HG03520 (cell line): ENCODE measurements around the gene PXDN.
"Not testable (repeated sequence)": the region's sequence is repeated elsewhere in the genome, so short reads cannot be mapped to it uniquely, and the experiment has no call there.

ENCODE experiments used
- ATAC-seq: cut with Tn5 transposase; IDR thresholded peaks from one replicate; pipeline ENCODE4 v1.9.1; 2021; ENCODE audit warnings: mild to moderate bottlenecking, moderate library complexity; ENCODE audit not compliant: unreplicated experiment

PXDN gene

DNA sequence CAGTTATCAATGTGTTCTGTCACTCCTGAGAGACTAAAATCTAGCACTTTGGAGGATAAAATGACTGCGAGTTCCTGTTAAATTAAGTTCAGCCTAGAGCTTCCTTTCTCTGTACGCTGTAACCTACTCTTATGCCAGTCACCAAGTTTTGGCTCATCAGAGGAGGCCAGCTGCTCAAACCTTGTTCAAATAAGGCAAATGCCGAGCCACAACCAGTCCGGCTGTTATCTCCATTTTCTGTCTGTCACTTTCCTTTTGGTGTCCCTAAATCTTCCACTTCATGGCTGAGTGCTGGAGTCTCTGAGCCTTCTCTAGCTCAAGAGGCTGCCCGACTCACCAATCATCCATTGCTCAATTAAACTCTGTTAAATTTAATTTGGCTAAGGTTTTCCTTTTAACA, 33.5 kb upstream of the PXDN start:
- ATAC-seq = no peak

DNA sequence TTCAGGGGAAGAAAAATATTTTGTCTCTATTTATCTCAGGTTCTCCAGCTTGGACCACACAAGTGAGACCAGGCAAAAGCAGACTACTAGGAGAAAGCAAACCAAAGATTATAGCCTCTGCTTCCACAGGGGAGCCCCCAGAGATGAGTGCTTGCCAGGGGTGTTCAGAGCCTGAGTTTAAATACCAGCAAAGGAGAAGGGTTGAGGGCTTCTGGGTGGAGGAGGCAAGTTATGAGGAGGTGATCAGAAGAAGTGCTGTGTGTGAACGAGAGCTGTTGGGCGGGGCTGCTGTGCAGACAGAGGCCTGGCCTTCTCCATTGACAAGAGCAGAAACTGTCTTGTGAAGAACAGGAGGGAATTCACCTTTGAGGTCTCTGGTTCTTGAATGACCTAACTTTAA, 32.8 kb upstream of the PXDN start:
- no peak for ATAC-seq

DNA sequence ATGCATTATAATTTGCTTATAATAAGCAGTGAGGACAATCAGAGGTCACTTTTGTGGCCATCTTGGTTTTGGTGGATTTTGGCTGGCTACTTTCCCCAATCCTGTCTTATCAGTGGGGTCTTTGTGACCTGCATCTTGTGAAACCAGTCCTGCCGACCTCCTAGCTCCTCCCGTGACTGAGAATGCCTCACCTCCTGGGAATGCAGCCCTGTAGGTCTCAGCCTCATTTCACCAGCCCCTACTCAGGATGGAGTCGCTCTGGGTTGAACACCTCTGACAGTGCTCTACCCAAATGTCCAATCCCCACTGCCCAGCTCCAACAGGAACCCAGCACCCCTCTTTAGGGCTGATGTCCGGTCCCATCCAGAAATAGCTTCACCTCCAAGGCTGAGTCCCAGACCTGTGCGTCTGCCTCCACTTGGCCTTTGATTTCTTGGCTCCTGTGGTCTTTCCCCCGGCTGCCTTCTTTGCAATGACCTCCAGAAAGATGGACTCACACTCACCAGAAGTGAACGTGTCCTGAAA, 31.3 kb upstream of the PXDN start:
- no peak for ATAC-seq

DNA sequence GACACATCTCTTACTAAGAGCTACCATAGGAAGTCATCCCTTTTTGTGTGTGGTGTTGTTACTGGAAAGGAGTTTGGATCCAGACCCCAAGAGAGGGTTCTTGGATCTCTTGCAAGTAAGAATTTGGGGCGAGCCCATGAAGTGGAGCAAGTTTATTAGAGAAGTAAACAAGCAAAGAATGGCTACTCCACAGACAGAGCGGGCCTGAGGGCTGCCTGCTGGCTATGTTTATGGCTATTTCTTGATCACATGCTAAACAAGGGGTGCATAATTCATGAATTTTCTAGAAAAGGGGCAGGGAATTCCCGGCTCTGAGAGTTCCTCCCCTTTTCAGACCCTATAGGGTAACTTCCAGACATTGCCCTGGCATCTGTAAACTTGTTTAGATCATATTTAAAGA, 30.6 kb upstream of the PXDN start:
- no peak for ATAC-seq

DNA sequence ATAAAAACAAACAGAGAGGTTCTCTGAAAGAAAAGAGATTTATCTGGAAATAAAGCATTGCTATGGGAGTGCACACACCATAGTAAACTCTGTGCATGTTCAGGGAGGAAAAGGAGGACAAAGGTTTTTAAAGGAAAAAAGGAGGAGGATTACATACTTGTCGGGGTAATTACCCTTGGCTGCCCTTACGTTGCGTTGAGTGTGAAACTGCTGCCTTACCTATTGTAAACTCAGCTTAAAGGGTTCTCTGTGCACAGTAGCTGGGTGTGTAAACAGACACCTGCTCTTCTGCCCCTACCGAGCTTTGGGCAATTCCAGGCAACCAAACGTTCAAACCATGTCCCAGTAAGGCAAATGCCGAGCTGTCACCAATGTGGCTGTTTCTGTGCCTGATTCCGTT, 29.6 kb upstream of the PXDN start:
- no peak for ATAC-seq

DNA sequence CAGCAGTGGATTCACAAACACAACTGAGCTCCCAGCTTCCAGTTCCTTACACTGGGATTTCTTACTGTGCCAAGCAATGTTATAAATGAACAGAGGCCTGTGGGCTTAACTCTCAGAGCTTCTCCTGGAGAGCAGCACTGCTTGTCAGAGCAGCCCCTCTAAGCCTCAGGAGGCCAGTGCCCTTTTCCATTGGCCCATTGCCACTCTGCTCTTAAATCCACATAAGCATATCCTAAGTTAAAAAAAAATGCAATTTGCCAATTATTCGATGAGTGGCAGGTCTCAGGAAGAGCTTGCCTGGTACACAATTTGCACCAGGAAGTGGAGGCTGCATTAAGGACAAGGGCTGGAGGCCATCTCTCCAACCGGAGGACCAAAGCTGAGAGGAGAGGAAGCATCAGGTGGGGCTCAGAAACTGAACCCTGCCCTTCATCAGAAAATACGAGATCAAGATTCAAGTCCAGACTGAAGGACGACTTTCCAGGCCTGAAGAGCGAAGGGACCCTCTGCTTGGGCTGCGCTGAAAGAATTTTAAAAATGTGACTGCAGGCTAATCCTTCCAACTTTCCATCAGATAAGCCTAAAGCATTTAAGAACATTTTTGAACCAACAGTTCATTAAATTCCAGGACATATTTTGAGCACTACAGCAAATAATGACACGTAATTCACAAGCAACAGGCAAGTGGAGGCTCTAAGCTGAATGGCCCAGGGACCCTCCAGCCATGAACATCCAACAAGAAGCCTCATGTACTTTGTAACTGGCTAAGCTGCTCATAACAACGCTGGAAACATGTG, 28.4 kb upstream of the PXDN start:
- no peak for ATAC-seq

DNA sequence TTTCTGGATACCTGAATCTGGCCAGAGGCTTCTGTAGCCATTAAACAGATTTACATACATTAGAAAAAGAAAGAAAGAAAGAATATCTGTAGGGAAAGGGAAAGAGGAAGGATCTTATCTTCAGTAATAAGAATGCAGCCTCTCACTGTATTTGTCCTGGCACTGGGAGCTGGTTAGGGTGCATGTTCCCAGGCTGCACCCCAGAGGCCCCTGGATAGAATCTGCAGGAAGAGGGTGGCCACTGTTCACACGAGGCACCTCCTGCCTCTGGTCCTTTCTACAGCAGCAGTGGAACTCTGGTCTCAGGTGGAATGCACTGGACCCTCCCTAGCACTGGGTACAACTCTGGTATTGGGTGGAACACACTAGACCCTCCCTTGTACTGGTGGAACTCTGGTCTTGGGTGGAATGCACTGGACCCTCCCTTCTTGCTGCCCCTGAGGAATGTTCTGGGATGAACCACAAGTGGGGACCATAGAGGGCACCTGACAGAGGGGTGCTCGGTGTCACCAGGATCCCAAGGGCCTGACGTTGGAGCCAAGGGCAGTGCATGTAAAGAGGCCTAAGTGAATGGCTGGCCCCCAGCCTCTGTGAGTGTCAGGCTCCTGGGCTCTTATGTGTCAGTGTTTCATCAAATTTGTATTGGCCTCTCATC, 27.4 kb upstream of the PXDN start:
- no peak for ATAC-seq

DNA sequence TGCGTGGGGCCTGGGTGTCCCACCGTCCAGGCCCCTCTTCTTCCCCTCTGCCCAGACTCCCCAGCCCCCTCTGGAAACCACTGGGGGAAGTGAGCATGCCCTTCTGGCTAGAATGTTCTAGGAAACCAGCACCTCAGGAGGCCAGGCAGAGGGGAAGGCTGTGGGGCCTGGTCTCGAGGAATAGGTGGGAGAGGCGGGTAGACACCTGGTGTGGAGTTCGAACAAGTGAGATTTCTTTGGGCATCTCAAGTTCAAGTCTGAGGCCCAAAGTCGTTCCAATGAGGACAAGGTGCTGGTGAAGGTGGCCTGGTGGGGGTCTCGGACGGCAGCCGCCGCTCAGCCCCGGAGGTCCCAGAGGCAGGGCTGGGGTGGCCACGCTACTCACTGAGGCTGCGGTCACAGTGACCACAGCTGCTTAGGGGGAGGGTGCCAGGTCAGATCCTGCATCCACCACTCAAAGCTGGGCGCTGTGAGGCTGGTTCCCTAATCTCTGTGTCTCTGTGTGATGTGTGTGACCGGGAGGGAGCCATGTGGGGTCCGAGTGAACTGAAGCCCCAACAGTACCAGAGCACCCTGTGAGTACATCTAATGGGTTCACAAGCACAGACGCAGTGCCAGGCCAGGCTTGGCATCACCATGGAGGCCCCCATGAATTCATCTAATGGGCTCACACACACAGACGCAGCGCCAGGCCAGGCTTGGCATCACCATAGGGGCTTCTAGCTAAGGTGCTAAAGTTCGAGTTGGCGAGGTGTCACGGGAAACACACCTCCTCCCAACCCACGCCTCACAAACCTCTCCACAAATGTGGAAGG, 26.5 kb upstream of the PXDN start:
- ATAC-seq = no peak

DNA sequence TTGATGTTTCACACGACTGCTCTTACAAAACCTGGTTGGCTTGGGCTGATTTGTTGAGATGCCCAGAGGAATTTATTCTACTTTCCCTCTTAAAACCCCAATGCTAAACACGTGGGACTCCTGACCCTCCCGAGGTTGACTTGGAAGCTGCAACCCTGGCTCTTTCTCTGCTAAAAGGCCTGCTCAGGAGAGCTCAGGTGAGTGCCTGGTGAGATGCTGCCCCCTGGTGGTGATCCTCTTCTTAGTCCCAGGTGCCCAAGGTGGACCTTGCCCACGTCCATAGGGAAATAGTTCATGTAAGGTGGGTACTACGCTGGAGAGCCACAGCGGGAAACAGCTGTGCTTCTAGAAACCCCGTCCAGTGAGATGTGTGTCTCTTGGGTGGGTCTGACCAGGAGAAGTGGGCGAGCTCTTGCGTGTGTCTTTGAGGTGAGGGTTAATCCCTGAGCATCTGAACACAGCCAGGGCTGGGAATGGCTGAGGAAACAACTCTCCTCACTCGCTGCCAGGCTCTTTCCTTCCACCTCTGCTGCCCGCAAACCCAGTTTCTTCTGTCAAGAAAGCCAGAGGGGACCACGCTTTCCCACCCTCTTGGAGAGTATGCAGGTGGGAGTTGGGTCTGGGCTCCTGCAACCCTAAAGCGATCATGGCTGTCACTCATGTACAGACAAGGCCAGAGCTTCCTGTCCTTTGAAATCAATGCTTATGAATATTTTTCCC, 25.5 kb upstream of the PXDN start:
- no peak for ATAC-seq

DNA sequence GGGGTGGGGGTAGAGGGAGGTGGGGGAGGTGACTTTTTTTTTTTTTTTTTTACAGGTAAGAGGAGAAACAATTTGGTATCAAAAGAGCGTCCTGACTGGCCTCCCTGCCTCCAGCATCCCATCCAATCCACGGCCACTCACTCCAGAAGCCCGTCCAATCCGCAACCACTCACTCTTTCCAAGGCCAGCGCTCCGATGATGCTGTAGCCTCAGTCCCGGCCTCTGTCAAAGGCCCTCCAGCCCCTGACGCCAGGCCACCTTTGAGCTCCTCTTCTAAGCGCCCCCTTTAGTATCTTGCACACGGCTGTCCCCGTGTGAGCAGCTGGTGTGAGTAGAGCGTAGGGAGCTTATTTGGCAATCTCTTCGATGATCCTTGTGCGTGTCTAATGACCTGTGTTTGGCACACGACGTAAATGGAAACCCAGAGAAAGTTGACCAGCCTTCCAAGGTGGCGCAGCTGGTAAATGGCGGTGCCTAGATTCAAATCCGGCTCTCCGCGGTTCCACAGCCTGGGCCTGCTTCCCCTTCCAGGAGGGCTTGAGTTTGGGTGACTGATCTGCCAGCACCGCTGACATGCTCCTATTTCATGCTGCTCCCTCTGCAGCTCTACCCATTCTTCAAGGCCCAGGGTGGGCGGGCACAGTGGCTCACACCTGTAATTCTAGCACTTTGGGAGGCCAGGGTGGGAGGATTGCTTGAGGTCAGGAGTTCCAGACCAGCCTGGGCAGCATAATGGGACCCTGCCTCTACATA, 23.8 kb upstream of the PXDN start:
- ATAC-seq = no peak

DNA sequence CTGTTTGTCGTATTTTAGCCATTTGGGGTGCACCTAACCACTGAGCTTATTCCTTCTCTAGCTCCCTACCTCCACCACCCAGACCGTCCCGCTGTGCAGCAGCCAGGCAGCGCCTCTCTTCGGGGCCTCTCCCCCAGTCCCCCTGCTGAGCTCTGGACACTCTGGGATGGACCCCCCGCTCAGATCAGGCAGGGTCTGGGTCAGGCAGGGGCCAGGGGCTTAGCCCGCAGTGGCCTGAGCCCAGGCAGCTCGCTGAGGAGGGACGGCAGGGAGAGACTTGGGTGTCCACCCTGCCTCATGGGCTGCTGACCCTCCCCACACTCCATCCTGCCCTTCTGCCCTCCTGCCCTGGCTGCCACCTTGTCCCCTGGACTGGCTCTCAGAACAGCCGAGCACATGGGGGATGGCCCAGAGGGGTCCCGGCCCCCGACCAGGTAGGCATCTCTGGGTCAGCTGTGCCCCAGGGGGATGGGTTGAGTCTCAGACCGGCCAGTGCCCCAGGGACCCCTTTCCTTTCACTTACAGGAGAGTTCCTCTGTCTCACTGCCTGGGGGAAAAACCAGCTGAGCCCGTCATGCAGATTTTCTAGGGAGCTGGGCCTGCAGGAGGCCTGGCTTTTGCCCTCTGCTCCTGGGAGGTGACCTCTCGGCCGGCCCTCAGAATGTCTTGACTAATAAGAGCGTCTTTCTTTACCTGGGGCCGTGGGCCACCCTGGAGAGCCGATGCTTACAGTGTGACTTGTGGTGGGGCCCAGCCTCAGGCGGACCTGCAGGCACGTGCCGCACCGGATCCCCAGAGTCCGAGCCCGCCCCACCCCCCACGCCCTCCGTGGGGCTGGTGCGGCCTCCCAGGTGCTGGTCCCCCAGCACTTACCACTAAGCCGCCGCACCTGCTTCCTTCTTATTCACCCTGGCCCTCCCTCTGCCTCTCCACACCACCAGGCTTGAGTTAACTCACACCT, 22.8 kb upstream of the PXDN start:
- no peak for ATAC-seq

DNA sequence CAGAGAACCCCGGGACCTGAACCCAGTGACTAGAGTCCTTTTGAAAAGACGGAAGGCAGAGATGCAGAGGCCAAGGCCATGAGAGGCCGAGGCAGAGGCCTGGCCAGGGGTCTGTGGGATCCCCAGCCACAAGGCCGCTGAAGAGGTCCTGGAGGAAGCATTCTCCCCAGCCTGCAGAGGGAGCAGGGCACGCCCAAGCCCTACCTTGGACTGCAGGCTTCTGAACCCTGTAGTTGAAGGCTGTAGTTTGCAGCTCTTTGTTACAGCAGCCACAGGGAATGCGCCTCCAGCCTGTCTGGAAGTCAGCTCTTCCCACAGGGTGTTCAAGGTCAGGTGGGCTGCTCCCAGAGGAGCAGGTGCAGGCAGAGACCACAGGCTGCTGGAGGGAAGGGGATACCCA, 22.1 kb upstream of the PXDN start:
- no peak for ATAC-seq

DNA sequence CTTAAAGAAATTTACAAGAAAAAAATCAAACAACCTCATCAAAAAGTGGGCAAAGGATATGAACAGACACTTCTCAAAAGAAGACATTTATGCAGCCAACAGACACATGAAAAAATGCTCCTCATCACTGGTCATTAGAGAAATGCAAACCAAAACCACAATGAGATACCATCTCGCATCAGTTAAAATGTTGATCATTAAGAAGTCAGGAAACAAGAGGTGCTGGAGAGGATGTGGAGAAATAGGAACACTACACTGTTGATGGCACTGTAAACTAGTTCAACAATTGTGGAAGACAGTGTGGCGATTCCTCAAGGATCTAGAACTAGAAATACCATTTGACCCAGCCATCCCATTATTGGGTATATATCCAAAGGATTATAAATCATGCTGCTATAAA, 20.9 kb upstream of the PXDN start:
- not testable (repeated sequence) for ATAC-seq

DNA sequence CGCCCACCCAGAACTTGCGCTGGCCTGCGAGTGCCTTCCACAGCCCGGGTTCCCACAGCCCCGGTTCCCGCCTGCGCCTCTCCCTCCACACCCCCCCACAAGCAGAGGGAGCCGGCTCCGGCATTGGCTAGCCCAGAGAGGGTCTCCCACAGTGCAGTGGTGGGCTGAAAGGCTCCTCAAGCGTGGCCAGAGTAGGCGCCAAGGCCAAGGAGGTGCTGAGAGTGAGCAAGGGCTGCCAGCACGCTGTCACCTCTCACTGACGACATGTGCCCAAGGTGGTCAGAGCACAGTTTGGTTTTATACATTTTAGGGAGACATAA, 15.3 kb upstream of the PXDN start:
- ATAC-seq = no peak

DNA sequence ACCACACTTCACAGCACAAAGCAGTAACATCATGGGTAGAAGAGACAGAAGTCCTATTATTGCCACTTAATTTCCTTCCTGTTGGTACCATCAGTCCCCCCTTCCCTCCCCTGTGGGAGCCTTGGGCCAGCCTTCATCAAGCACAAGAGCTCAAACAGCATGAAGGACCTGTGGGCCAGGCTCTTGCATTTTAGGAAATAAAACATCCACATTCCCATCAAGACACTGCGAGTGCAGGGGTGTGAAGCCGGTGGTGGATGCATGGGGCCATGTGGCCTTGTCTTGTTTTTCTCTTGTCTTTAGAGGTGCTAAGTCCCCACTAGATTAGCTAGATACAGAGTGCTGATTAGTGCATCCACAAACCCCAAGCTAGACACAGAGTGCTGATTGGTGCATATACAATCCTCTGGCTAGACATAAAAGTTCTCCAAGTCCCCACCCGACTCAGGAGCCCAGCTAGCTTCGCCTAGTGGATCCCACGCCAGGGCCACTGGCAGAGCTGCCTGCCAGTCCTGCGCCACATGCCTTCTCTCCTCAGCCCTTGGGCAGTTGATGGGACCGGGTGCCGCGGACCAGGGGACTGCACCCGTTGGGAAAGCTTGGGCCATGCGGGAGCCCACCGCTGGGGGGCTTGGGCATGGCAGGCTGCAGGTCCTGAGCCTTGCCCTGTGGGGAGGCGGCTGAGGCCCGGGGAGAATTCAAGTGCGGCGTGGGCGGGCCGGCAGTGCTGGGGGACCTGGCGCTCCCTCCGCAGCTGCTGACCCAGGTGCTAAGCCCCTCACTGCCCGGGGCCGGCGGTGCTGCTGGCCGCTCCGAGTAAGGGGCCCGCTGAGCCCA, 14.7 kb upstream of the PXDN start:
- ATAC-seq = no peak

DNA sequence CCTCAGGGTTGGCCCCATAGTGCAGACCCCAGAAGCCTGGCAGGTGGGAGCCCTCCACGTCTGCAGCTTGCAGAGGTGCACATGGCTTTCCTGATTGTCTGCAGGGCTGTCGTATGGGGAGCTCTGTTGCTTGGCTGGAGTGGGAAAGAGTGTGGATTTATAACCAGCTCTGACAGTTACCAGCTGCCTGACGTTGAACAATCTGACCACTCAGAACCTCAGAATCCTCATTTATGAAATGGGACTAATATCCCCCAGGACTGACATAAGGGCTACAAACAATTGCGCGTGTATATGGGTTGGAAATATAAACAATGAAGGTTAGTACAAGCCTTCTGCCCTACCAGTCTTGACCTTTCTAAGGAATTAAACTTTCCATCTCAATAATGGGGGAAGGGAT, 13.9 kb upstream of the PXDN start:
- ATAC-seq = no peak

DNA sequence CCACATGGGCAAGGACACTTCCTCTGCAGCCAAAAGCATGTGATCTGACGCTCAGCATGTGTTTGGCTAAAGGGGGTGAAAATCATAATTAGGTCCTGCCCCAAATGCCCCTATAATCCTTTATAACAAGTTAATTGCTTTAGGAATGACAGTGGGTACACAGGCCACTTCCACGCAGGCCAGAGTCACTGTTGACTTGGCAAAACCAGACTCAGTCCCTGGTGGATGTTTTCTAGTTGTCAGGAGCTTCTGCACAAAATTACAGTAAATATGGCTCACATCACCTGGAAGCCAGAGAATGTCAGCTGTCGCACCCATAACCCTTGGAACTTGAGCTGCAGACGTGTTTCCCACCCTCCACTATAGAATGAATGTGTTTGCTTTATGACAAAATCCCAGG, 13.3 kb upstream of the PXDN start:
- ATAC-seq = no peak

DNA sequence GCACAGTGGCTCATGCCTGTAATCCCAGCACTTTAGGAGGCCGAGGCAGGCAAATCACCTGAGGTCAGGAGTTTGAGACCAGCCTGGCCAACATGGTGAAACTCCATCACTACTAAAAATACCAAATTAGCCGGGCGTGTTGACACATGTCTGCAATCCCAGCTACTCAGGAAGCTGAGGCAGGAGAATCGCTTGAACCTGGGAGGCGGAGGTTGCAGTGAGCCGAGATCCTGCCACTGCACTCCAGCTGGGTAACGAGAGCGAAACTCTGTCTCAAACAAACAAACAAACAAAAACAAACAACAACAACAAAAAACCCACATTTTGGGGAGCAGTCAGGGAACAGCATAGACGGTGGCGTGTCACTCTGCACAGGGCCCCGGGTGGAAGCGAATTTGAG, 12.8 kb upstream of the PXDN start:
- ATAC-seq = not testable (repeated sequence)
